ENCODE measurements around the gene CD80.

- TF ChIP-seq ARNTL (CRISPR knock-in tag; IDR thresholded peaks at IDR 0.05; ENCODE audit: borderline replicate concordance, low read depth) (no peak), ZC3H10 (CRISPR knock-in tag; IDR thresholded peaks at IDR 0.05) (no peak)
These were observed 29.8 kb upstream of the CD80 start for GRCh38 chr3:119589102-119589773.
